HG03135 (cell line): ENCODE results near the gene COPS7B.
A peak's percentile ranks its signal among the peaks of the same experiment; 100 is the strongest.
"Not testable (repeated sequence)": the region's sequence is repeated elsewhere in the genome, so short reads cannot be mapped to it uniquely, and the experiment has no call there.

Source experiments
- ATAC-seq: cut with Tn5 transposase; IDR thresholded peaks from one replicate; pipeline ENCODE4 v1.9.1; 2021; ENCODE audit warnings: mild to moderate bottlenecking, moderate library complexity; ENCODE audit not compliant: unreplicated experiment

Gene COPS7B

GRCh38 chr2:231786177-231786916 lies at the start of gene COPS7B:
Gene COPS7B (plus strand): TSS chr2:231786445. CDS start chr2:231788571, 2,126 bp downstream.
- peak; percentile 57 for ATAC-seq

GRCh38 chr2:231737761-231738160 lies 48.5 kb upstream of the COPS7B start:
- ATAC-seq: no peak

- no peak for ATAC-seq
Measured at GRCh38 chr2:231743376-231744116, 42.7 kb upstream of the COPS7B start.

GRCh38 chr2:231745303-231746038 lies 40.8 kb upstream of the COPS7B start:
- no peak for ATAC-seq

GRCh38 chr2:231748153-231748896 lies 37.9 kb upstream of the COPS7B start:
- not testable (repeated sequence) for ATAC-seq

- not testable (repeated sequence) for ATAC-seq
Measured at GRCh38 chr2:231749016-231749415, 37.2 kb upstream of the COPS7B start.

GRCh38 chr2:231751042-231751815 lies 35.0 kb upstream of the COPS7B start:
- ATAC-seq: no peak

- ATAC-seq: no peak
Measured at GRCh38 chr2:231752061-231752460, 34.2 kb upstream of the COPS7B start.

- no peak for ATAC-seq
Measured at GRCh38 chr2:231761735-231762134, 24.5 kb upstream of the COPS7B start.

GRCh38 chr2:231764124-231764523 lies 22.1 kb upstream of the COPS7B start:
- ATAC-seq: no peak

GRCh38 chr2:231764760-231765159 lies 21.5 kb upstream of the COPS7B start:
- no peak for ATAC-seq

- no peak for ATAC-seq
Measured at GRCh38 chr2:231765496-231765929, 20.7 kb upstream of the COPS7B start.

GRCh38 chr2:231769170-231770136 lies 16.8 kb upstream of the COPS7B start:
- ATAC-seq: no peak

GRCh38 chr2:231780123-231780908 lies 5.9 kb upstream of the COPS7B start:
- no peak for ATAC-seq

GRCh38 chr2:231780909-231781797 lies 5.1 kb upstream of the COPS7B start, which contains the start of gene PDE6D:
Gene PDE6D (minus strand): TSS chr2:231781282. CDS start chr2:231781114, 168 bp downstream.
- ATAC-seq: peak; percentile 92

GRCh38 chr2:231781798-231782726 lies 4.2 kb upstream of the COPS7B start:
- ATAC-seq: no peak
